Measurements from ENCODE around the gene BRSK2. TPM values are rescaled to one million over a fixed set of nuclear protein-coding genes. Genes with fewer than 3 reads are reported as not detected.

The BRSK2 gene
- total and polyA plus RNA-seq, 9 of the 15 experiments (the other 6 are each of a cell fraction or from before 2014, with no cell fraction given) = 0.06 to 0.52 (median 0.18) TPM; not detected in 5

DNA sequence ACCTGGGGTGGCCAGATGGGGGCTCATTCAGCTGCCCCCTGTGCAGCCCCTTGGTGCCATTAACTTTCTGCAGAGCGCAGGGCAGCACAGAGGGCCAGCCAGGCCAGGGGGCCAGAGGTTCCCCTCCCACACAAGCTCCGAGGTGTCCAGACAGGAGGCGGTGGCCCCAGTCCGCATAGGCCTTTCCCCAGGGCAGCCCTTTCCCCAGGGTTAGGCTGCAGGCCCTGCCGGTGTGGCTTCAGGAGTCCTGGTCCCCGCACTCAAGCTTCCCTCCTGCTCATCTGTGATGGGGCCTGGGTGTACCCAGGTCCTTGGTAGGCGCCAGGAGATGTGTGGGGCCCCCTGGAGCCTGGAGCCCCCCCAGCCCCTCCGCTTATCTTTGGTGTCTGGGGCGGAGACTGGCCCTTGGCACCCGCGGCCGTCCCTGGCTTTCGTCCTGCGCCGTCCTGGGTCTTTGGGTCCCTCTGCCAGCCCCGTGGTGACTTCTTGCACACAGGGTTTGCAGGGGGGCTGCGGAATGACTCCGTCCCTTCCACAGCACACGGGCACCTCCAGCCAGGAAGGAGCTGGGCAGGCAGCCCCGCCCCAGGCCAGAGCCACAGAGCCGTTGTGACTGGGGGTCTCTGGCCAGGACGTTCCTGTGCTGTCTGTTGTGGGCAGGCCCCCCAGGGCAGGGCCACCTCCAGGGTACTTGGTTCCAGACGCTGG is 8.9 kb downstream of the BRSK2 start:
- BruUV-seq (replicated peaks) = no TSS peak
- in situ Hi-C loops (cut with MboI) = no loop called here
- H3K27ac ChIP-seq (ENCODE audit: extremely low read depth, low read depth, low read length) = no peak overlapping the region
- H2AFZ ChIP-seq (ENCODE audit: low read depth, low read length) = no peak overlapping the region
- no peaks in the 10 kb centered on the region for H3K9me3 ChIP-seq (replicated peaks; ENCODE audit: control insufficient read depth, insufficient read depth, low read depth, low read length)
- H3K79me2 ChIP-seq (ENCODE audit: control insufficient read depth, insufficient read depth, low read length) = no peaks in the 10 kb centered on the region
- no peak overlapping the region for H3K9ac ChIP-seq (ENCODE audit: insufficient read depth in 1 of 2, low read depth in 2 of 2, low read length in 2 of 2)
- DNase-seq (ENCODE audit: extremely low read depth in 1 of 4, low spot score in 3 of 4) (no peak), ATAC-seq (no peak), FAIRE-seq (no peak)
- H3K4me2 ChIP-seq (ENCODE audit: insufficient read depth, low read length) = no peak overlapping the region
- peaks cover 0 to 52% of the 10 kb centered on the region in 2 experiments; a peak in 2 of 5 replicates for H3K27me3 ChIP-seq (ENCODE audit: control insufficient read depth in 2 of 2, insufficient read depth in 2 of 2, low read length in 2 of 2)
- WGBS (ENCODE audit: insufficient coverage, low coverage, missing lambda C conversion rate) = under 1% methylated on average over 17 of the region's 23 CpGs
- TF ChIP-seq MCM5 (IDR thresholded peaks at IDR 0.05; ENCODE audit: low read depth) (no peak), DIDO1 (tag; IDR thresholded peaks at IDR 0.05; ENCODE audit: low read depth) (no peak), TFAM (CRISPR knock-in tag; conservative IDR thresholded peaks at IDR 0.05) (no peak), ETS2 (tag; IDR thresholded peaks at IDR 0.05; ENCODE audit: borderline replicate concordance, poor library complexity, severe bottlenecking) (no peak), BHLHE40 (IDR thresholded peaks at IDR 0.05; ENCODE audit: low read length) (no peak), POLR2H (tag; IDR thresholded peaks at IDR 0.05; ENCODE audit: low read depth) (no peak), KDM4B (IDR thresholded peaks at IDR 0.05; ENCODE audit: borderline replicate concordance in 2 of 2, low read depth in 1 of 2) (no peak), NFIC (IDR thresholded peaks at IDR 0.05) (no peak), KDM5B (IDR thresholded peaks at IDR 0.05; ENCODE audit: insufficient replicate concordance, low read depth, low read length) (no peak), ZNF124 (CRISPR knock-in tag; IDR thresholded peaks at IDR 0.05) (no peak), RFX7 (CRISPR knock-in tag; IDR thresholded peaks at IDR 0.05) (no peak), ZNF561 (CRISPR knock-in tag; conservative IDR thresholded peaks at IDR 0.05) (no peak), GATAD2B (IDR thresholded peaks at IDR 0.05; ENCODE audit: borderline replicate concordance) (no peak), ZNF507 (tag; conservative IDR thresholded peaks at IDR 0.05) (no peak)
- TF ChIP-seq, protein P1, sequence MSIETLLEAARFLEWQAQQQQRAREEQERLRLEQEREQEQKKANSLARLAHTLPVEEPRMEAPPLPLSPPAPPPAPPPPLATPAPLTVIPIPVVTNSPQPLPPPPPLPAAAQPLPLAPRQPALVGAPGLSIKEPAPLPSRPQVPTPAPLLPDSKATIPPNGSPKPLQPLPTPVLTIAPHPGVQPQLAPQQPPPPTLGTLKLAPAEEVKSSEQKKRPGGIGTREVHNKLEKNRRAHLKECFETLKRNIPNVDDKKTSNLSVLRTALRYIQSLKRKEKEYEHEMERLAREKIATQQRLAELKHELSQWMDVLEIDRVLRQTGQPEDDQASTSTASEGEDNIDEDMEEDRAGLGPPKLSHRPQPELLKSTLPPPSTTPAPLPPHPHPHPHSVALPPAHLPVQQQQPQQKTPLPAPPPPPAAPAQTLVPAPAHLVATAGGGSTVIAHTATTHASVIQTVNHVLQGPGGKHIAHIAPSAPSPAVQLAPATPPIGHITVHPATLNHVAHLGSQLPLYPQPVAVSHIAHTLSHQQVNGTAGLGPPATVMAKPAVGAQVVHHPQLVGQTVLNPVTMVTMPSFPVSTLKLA (conservative IDR thresholded peaks at IDR 0.05) = no peak
- TF ChIP-seq, protein P2, sequence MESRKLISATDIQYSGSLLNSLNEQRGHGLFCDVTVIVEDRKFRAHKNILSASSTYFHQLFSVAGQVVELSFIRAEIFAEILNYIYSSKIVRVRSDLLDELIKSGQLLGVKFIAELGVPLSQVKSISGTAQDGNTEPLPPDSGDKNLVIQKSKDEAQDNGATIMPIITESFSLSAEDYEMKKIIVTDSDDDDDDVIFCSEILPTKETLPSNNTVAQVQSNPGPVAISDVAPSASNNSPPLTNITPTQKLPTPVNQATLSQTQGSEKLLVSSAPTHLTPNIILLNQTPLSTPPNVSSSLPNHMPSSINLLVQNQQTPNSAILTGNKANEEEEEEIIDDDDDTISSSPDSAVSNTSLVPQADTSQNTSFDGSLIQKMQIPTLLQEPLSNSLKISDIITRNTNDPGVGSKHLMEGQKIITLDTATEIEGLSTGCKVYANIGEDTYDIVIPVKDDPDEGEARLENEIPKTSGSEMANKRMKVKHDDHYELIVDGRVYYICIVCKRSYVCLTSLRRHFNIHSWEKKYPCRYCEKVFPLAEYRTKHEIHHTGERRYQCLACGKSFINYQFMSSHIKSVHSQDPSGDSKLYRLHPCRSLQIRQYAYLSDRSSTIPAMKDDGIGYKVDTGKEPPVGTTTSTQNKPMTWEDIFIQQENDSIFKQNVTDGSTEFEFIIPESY (CRISPR knock-in tag; IDR thresholded peaks at IDR 0.05) = no peak
- ChIA-PET POLR2A (interaction anchor here (0.5 to 1.4 kb wide), 3 partner anchors 8 to 138 kb away, joined by 3 to 4 read pairs (median 3); no protein-coding TSS in a partner anchor), CTCF (ENCODE audit: low intra/inter-chr PET ratio) (interaction anchor here (0.7 kb wide), 1 partner anchor 197 kb away, joined by 3 read pairs; no protein-coding TSS in a partner anchor)
- H3K4me1 ChIP-seq (replicated peaks in 1 of 2; ENCODE audit: control insufficient read depth in 2 of 2, insufficient read depth in 2 of 2, low read length in 2 of 2) = peaks cover 0 to 39% of the 10 kb centered on the region in 2 experiments; a peak in 2 of 5 replicates
- H3K4me3 ChIP-seq = no peak overlapping the region
- peaks cover 18% of the 10 kb centered on the region for H4K20me1 ChIP-seq (replicated peaks; ENCODE audit: control insufficient read depth, insufficient read depth, low read length)
- H3K36me3 ChIP-seq (ENCODE audit: control insufficient read depth, insufficient read depth, low read length) = no peaks in the 10 kb centered on the region
- no peaks in the 10 kb centered on the region for H3K9me1 ChIP-seq (ENCODE audit: control insufficient read depth, insufficient read depth, low read length)
- intact Hi-C loops (cut with micrococcal nuclease) = no loop called here

Data from K562 (cell line).